NCI-H1417 treated with DMSO at 0.1 percent for 48 hours (cell line): Measurements from ENCODE around the gene FABP3.

Experiments used
- DNase-seq: peaks from one replicate; lab custom pipeline; 2025; lab: John Stamatoyannopoulos, UW

The FABP3 gene

GRCh38 chr1:31372051-31372450 lies 825 bp downstream of the FABP3 start:
- no peak for DNase-seq

DNA sequence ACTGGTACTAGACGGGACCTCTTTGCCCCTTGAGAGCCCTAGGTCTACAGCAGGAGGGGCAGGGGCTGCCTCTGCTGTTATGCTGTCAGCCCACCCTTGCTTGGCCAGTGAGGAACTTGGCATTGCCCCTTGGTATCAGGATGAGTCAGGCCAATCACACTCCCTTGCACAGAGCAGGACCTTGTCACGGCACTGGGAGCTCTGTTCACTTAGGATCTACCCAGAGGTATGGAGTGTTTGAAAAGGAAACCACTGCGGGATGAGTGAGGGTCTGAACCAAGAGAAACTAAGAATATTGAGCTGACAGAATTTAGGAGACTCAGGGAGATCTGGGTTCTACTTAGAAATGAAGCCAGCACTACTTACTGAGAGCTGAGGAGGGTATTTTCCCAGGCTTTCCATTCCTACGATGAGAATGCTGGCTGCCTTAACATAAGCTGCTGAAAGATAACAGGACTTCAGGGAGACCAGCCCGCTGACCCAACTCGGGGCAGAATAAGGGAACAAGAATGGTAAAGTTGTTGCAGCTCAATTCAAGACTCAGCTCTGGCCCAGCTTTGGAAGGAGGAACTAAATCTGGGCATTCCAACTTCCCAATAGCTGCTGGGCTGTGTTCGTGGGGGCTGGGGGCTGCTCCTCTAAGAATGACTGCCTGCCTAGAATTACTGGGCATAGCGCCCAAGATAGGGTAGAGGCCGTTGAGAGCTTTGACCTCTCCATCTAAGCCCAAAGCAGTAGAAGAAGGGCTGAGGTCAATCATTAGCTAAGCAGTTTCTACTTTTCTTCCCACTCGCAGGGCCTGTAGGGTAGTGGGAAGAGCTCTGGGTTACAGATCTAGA lies 1.5 kb downstream of the FABP3 start:
- no peak for DNase-seq

- no peak for DNase-seq
Measured at GRCh38 chr1:31370565-31370964, 2.3 kb downstream of the FABP3 start.

GRCh38 chr1:31370021-31370420 lies 2.9 kb downstream of the FABP3 start:
- DNase-seq, result no peak

DNA sequence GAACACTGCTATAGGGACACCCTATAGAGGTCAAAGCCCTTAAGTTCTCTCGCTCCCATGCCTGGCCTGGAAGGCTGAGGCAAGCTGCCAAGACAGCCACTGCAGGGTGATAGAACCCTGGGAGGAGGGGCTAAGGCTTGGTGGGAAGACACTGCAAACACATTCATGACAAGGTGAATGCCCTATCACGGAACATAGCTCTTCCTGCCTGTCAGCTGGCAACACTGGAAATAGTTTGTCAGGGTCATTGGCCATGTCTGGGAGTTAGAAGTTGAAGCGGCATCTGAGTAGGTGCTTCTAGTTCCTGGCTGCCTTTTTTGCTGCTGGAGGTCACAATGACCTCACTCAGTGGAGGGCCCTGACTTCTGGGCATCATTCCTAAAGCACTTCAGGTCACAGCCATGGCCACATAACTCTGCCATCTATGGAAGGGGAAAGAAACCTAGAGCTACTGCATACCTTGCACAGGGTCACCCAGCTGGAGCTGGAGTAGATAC lies 4.2 kb downstream of the FABP3 start:
- DNase-seq, result no peak

DNA sequence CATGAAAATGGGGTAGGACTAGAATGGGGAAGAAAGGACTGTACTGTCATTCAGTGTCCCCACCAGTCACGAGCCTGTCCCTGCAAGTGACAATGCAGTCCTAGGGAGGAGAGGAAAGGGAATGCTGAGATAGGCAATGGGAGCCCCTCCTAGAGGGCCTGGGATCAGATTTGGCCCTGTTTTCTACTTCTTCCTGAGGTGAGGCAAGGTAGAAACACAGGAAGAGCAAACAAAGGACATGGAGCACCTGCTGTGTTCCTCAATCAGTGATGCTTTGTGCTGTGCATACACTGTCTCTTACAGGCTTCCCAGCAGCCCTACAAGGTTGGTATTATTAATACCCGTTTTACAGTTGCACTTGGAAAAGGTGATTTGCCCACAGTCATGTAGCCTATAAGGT lies 6.1 kb downstream of the FABP3 start:
- DNase-seq, result no peak

GRCh38 chr1:31364561-31365250 lies 8.2 kb downstream of the FABP3 start:
- no peak for DNase-seq

- no peak for DNase-seq
Measured at GRCh38 chr1:31362032-31362431, 10.8 kb downstream of the FABP3 start.

DNA sequence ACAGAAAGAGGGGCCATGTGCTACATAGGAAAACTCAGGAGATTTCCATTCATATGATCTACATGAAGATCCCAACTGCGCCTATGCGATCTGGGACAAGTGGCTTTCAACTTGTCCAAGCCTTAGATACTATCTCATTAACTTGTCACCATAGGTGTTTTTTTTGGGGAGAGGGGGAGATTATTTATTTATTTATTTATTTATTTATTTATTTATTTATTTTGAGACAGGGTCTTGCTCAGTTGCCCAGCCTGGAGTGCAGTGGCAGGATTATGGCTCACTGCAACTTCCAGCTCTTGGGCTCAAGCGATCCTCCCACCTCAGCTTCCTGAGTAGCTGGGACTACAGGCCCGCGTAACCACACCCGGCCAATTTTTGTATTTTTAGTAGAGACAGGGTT lies 11.3 kb downstream of the FABP3 start:
- no peak for DNase-seq

DNA sequence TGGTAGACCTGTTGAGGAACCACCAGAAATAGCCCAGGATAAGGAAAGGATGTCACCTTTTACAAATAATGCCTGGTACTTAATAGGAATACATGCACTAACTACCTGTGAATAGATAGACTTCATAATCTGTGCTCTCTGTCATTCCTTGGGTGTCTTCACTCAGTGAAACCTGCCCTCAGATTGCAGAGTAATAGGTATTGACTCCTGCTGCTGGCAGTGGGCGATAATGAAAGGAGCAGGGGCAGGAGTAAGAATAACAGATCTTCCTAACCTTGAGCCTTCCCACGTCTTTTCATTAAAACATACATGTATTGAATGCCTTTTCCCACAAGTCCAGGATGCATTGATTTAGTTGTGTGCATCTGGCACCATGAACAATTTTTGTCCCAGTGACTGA lies 16.4 kb downstream of the FABP3 start:
- no peak for DNase-seq

GRCh38 chr1:31354283-31354682 lies 18.6 kb downstream of the FABP3 start:
- DNase-seq, result no peak

DNA sequence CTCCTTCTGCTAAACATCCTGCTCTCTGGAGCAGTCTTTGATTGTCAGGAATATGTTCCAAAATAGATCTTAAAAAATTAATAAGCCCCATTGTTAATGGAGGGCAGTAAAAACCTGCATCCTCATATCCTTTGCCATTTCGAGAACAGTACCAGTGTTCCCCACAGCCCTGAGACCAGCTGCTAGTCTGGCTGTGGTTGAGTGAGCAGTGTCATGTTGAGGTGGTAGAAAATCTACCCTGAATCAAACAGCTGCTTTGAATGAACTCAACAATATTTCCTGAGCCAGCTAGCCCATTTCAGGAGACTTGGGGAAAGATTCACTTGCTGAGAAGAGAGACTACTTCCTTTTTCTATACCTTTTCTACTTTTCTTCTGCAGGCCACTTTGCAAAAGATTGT lies 24.4 kb downstream of the FABP3 start:
- DNase-seq, result no peak

DNA sequence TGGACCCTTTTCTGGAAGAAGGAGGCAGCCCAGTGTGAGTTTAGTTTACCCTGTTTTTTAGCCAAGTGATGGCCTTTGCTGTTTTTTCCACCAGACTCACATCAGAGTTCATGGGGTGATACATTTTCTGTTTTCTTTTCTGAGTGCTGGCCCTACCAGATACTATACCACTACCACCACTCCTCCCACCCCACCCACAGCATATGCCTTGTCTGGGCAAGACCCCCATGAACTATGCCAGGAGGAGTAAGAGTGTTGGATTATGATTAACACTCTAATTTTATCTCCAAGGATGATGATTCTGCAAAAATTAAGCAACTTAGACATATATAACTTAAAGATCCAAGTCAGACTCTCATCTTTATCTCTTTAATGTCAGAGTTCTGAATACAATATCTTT lies 26.1 kb downstream of the FABP3 start:
- no peak for DNase-seq

- DNase-seq, result no peak
Measured at GRCh38 chr1:31345635-31346034, 27.2 kb downstream of the FABP3 start.

DNA sequence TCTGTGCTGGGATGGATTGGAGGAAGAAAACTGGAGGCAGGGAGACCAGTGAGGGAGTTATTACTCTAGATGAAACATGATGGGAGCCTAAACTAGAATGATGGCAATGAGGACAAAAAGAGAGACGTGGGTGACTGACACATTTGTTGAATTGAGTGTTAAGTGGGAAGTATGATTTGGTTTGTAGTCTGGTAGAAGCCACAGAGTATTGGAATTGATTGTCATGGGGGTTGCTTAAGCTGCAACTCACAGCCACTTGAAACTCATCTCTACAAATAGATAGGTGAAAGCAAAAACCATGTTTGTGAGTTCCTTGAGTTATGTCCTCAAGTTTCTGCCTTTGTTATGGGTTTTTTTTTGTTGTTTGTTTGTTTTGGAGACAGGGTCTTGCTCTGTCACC lies 28.4 kb downstream of the FABP3 start:
- DNase-seq, result no peak

GRCh38 chr1:31336687-31337467 lies 36.0 kb downstream of the FABP3 start:
- DNase-seq, result no peak

DNA sequence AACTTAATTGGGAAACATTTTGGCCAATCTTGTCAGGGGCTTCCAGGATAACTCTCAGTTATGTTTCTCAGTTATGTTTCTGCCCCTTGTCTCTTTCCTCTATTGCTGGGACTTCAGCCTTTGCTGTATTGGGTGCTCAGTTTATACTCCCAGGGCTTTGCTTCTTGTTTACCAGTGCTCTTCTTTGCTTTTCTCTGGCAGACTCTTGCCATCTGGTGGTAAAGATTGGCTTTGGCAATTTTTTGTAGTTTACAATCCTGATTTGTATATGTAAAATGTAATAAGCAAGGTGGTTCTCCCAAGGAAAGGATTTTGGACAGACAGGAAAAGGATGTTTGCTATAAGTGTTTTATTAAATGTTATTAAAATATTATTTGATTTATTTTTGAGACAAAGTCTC lies 37.9 kb downstream of the FABP3 start:
- DNase-seq, result peak; percentile 50

DNA sequence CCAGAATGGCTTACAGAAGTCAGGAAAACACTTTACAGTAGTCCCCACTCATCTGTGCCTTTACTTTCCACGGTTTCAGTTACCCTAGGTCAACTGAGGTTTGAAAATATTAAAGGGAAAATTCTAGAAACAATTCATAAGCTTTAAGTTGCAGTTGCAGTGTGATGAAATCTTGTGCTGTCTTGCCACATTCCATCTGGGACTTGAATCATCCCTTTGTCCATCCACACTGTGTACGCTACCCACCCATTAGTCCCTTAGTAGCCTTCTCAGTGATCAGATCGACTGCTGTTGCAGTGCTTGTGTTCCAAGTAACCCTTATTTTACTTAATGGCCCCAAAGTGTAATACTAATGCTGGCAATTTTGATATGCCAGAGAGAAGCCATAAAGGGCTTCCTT lies 45.5 kb downstream of the FABP3 start:
- DNase-seq, result no peak

DNA sequence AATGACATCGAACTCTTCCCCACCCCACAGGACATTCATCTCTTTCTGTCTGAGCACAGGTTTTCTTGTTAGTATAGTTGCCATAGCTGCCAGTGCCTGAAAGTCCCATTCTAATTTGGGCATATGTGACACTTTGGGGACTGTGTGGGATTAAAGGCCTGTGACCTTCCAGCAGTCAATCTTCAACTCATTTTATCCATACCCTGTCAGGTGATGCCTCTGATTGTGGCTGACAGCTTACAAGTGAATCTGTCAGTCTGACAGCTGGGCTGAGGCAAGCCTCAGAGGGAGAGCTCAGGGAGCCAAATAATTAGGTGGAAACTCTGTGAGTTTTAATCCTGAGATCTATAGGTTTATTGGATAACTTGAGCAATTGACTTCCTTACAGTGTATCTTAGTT lies 46.4 kb downstream of the FABP3 start:
- DNase-seq, result no peak

GRCh38 chr1:31324992-31325391 lies 47.9 kb downstream of the FABP3 start:
- no peak for DNase-seq

GRCh38 chr1:31324093-31324492 lies 48.8 kb downstream of the FABP3 start:
- DNase-seq, result no peak

GRCh38 chr1:31318146-31318545 lies 54.7 kb downstream of the FABP3 start:
- no peak for DNase-seq

DNA sequence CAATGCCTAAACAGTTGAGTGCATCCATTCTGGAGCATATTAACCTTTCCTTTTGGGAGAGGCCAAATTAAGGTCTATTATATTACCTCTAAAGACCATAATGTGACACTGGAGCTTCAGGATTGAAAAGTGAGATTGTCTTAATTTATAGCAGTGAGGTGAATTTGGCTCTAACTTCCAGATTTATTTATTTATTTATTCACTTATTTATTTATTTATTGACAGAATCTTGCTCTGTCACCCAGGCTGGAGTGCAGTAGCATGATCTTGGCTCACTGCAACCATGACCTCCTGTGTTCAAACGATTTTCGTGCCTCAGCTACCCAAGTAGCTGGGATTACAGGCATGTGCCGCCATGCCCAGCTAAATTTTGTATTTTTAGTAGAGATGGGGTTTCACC lies 57.0 kb downstream of the FABP3 start:
- peak; percentile 7 for DNase-seq
